Measurements from ENCODE around the gene SHFL.

DNA sequence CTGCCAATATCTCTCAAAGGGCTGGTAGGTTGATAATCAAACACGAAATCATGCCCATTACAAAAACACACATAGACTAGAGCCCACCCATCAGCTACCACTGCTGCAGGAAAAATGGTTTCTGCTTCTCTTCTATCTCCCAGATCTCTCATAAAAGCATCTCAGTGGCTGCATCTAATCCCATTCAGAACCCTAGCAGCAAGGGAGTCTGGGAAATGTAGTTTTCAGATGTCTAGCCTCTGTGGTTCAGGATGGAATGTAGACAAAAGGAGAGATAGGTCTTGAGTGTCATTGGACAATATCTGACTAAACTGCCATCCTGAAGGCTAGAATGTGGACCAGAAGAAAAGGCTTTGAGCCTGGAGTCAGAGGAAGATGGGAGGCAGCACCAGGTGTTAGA is 40.7 kb upstream of the SHFL start:
- TF ChIP-seq, protein P1, sequence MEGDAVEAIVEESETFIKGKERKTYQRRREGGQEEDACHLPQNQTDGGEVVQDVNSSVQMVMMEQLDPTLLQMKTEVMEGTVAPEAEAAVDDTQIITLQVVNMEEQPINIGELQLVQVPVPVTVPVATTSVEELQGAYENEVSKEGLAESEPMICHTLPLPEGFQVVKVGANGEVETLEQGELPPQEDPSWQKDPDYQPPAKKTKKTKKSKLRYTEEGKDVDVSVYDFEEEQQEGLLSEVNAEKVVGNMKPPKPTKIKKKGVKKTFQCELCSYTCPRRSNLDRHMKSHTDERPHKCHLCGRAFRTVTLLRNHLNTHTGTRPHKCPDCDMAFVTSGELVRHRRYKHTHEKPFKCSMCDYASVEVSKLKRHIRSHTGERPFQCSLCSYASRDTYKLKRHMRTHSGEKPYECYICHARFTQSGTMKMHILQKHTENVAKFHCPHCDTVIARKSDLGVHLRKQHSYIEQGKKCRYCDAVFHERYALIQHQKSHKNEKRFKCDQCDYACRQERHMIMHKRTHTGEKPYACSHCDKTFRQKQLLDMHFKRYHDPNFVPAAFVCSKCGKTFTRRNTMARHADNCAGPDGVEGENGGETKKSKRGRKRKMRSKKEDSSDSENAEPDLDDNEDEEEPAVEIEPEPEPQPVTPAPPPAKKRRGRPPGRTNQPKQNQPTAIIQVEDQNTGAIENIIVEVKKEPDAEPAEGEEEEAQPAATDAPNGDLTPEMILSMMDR (conservative IDR thresholded peaks at IDR 0.05; ENCODE audit: low read depth, low read length), result no peak
- no peak for TF ChIP-seq EZH2 (IDR thresholded peaks at IDR 0.05; ENCODE audit: low read length, unreplicated experiment)
- no peak for TF ChIP-seq EZH2phosphoT487 (IDR thresholded peaks at IDR 0.05; ENCODE audit: borderline replicate concordance, low read length)
